Measurements from ENCODE around the gene RAG1. TPM values are rescaled to one million over a fixed set of nuclear protein-coding genes. Genes with fewer than 3 reads are reported as not detected.

Gene RAG1
- total and polyA plus RNA-seq, 2 donors (not counting 1 experiment from before 2014, with no cell fraction given): 0.06 to 0.37 TPM

GRCh38 chr11:36596880-36597279 lies 29.1 kb downstream of the RAG1 start:
- POLR2A ChIA-PET: no interaction called here
- H3K4me3 ChIP-seq (ENCODE audit: control extremely low read depth in 1 of 5, extremely low read depth in 1 of 5, insufficient read depth in 1 of 5, low read depth in 2 of 5, low read length in 4 of 5): no peak overlapping the region
- no peak for DNase-seq
- CTCF ChIA-PET: no interaction called here
- no peaks in the 10 kb centered on the region for H3K9me3 Mint-ChIP-seq (ENCODE audit: insufficient read depth)
- H3K4me1 ChIP-seq (ENCODE audit: control insufficient read depth in 2 of 2, insufficient read depth in 2 of 2, low read length in 2 of 2): peaks cover 8 to 15% of the 10 kb centered on the region in 2 donors
- H3K79me2 ChIP-seq (ENCODE audit: control insufficient read depth, insufficient read depth, low read length): no peaks in the 10 kb centered on the region
- no peak overlapping the region for H3K27ac ChIP-seq (ENCODE audit: low read length in 2 of 2)
- H3K4me3 Mint-ChIP-seq: no peak overlapping the region
- peaks cover 0 to 39% (median 23%) of the 10 kb centered on the region in 4 experiments for H3K27me3 ChIP-seq (replicated peaks in 1 of 4; ENCODE audit: control extremely low read depth in 1 of 4, control insufficient read depth in 3 of 4, insufficient read depth in 4 of 4, low read length in 3 of 4)
- H3K27me3 Mint-ChIP-seq: peaks cover 62% of the 10 kb centered on the region
- no peak overlapping the region for H3K9ac ChIP-seq (ENCODE audit: low read length)
- H4K20me1 ChIP-seq (ENCODE audit: control insufficient read depth, insufficient read depth, low read length, poor library complexity, severe bottlenecking): no peaks in the 10 kb centered on the region
- no peak overlapping the region for H3K27ac Mint-ChIP-seq
- no peak overlapping the region for H2AFZ ChIP-seq (ENCODE audit: insufficient read depth, low read depth, low read length, poor library complexity, severe bottlenecking)
- H3K4me2 ChIP-seq (replicated peaks; ENCODE audit: low read depth, low read length, poor library complexity, severe bottlenecking): no peak overlapping the region
- H3K36me3 ChIP-seq (replicated peaks in 1 of 2; ENCODE audit: control extremely low read depth in 1 of 2, control insufficient read depth in 1 of 2, extremely low read depth in 1 of 2, insufficient read depth in 2 of 2, low read length in 1 of 2): no peaks in the 10 kb centered on the region
- no peak for TF ChIP-seq EZH2 (IDR thresholded peaks at IDR 0.05; ENCODE audit: borderline replicate concordance, insufficient read depth, low read depth, low read length, poor library complexity, severe bottlenecking)
- no peak for TF ChIP-seq CTCF (IDR thresholded peaks at IDR 0.05)
- H3K4me1 Mint-ChIP-seq: peaks cover 11% of the 10 kb centered on the region
- intact Hi-C loops (cut with micrococcal nuclease): no loop called here
- ATAC-seq (ENCODE audit: low read depth): no peak
- H3K9me3 ChIP-seq (ENCODE audit: control extremely low read depth in 1 of 3, control insufficient read depth in 2 of 3, insufficient read depth in 1 of 3, low read length in 2 of 3): no peaks in the 10 kb centered on the region

GRCh38 chr11:36598051-36598450 lies 30.2 kb downstream of the RAG1 start, which contains the start of gene RAG2:
Gene RAG2, minus strand, starts transcription at chr11:36598236. Its CDS starts 4,068 bp downstream, at chr11:36594168.
- H3K4me1 ChIP-seq (ENCODE audit: control insufficient read depth in 2 of 2, insufficient read depth in 2 of 2, low read length in 2 of 2): peaks cover 8 to 15% of the 10 kb centered on the region in 2 donors
- Mint-ChIP-seq H3K27me3 (peaks cover 68% of the 10 kb centered on the region), H3K4me3 (no peak within 1 kb of the TSS), H3K27ac (no peak within 1 kb of the TSS), H3K9me3 (ENCODE audit: insufficient read depth) (no peaks in the 10 kb centered on the region), H3K4me1 (peaks cover 11% of the 10 kb centered on the region)
- H3K4me3 ChIP-seq (ENCODE audit: control extremely low read depth in 1 of 5, extremely low read depth in 1 of 5, insufficient read depth in 1 of 5, low read depth in 2 of 5, low read length in 4 of 5): no peak within 1 kb of the TSS
- H3K27ac ChIP-seq (ENCODE audit: low read length in 2 of 2): no peak within 1 kb of the TSS
- H4K20me1 ChIP-seq (ENCODE audit: control insufficient read depth, insufficient read depth, low read length, poor library complexity, severe bottlenecking): no peaks in the 10 kb centered on the region
- CTCF ChIA-PET: no interaction called here
- H3K4me2 ChIP-seq (replicated peaks; ENCODE audit: low read depth, low read length, poor library complexity, severe bottlenecking): no peak within 1 kb of the TSS
- POLR2A ChIA-PET: no interaction called here
- peaks cover 0 to 39% (median 22%) of the 10 kb centered on the region in 4 experiments for H3K27me3 ChIP-seq (replicated peaks in 1 of 4; ENCODE audit: control extremely low read depth in 1 of 4, control insufficient read depth in 3 of 4, insufficient read depth in 4 of 4, low read length in 3 of 4)
- WGBS (ENCODE audit: insufficient coverage): 25% methylated on average over 2 of the region's 2 CpGs
- no peak within 1 kb of the TSS for H2AFZ ChIP-seq (ENCODE audit: insufficient read depth, low read depth, low read length, poor library complexity, severe bottlenecking)
- H3K9ac ChIP-seq (ENCODE audit: low read length): no peak within 1 kb of the TSS
- no peak for DNase-seq
- ATAC-seq (ENCODE audit: low read depth): no peak
- H3K9me3 ChIP-seq (ENCODE audit: control extremely low read depth in 1 of 3, control insufficient read depth in 2 of 3, insufficient read depth in 1 of 3, low read length in 2 of 3): no peaks in the 10 kb centered on the region
- no peaks in the 10 kb centered on the region for H3K79me2 ChIP-seq (ENCODE audit: control insufficient read depth, insufficient read depth, low read length)
- no peaks in the 10 kb centered on the region for H3K36me3 ChIP-seq (replicated peaks in 1 of 2; ENCODE audit: control extremely low read depth in 1 of 2, control insufficient read depth in 1 of 2, extremely low read depth in 1 of 2, insufficient read depth in 2 of 2, low read length in 1 of 2)
- intact Hi-C loops (cut with micrococcal nuclease): no loop called here
- TF ChIP-seq EZH2 (IDR thresholded peaks at IDR 0.05; ENCODE audit: borderline replicate concordance, insufficient read depth, low read depth, low read length, poor library complexity, severe bottlenecking) (no peak), CTCF (IDR thresholded peaks at IDR 0.05) (no peak)
